ENCODE results near the gene TSHZ2.

TSHZ2 gene

DNA sequence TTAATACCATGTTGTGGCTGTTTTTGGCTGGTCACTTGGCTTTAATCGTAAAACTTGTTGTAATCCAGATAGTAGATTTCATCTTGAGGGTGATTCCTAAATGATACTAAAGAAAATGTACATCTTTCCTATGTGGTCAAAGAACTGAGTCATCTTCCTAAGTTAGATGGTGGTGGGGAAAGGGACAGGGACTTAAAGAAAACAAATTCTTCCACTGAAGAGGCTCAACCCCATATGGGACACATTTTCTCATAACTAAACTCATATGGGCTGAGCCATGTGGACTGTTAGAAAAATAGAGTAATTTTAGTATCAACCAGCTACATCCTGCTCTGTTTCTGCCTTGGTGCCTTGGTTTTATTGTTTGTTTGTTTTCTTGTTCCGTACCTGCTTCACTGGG lies 155.8 kb downstream of the TSHZ2 start:
- Histone ChIP-seq H3K9me3 (ENCODE audit: low read length) (no peaks in the 10 kb centered on the region), H3K27ac (ENCODE audit: low read depth, low read length) (no peak overlapping the region), H3K9ac (ENCODE audit: low read length) (no peak overlapping the region), H3K4me1 (ENCODE audit: insufficient read depth, low read length) (no peaks in the 10 kb centered on the region), H3K27me3 (ENCODE audit: control insufficient read depth in 1 of 2, insufficient read depth in 2 of 2, low read length in 2 of 2) (no peaks in the 10 kb centered on the region), H3K4me3 (ENCODE audit: low read depth in 1 of 2, low read length in 2 of 2) (no peak overlapping the region), H3K36me3 (ENCODE audit: insufficient read depth, low read length) (no peaks in the 10 kb centered on the region)

DNA sequence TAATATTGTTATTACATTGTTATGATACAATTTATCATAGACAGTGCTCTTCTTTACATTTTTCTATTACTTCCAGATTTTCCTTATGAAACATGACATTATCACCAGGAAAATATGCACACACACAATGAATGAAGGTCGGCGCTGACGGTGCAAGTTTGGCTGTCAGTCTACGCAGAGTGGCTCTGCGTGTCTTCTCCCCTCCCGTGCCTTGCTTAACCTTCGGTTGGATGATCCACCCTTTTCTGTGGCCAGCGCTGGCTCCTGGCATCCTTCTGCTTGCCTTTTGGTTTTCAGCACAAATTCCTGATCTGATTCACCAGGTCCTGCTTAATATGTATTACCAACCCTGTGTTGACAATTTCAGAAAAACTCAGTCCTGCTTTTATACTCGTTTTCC lies 157.4 kb downstream of the TSHZ2 start:
- H3K4me1 ChIP-seq (ENCODE audit: insufficient read depth, low read length) = no peaks in the 10 kb centered on the region
- H3K4me3 ChIP-seq (ENCODE audit: low read depth in 1 of 2, low read length in 2 of 2) = no peak overlapping the region
- H3K27ac ChIP-seq (ENCODE audit: low read depth, low read length) = no peak overlapping the region
- no peaks in the 10 kb centered on the region for H3K36me3 ChIP-seq (ENCODE audit: insufficient read depth, low read length)
- no peak overlapping the region for H3K9ac ChIP-seq (ENCODE audit: low read length)
- no peaks in the 10 kb centered on the region for H3K9me3 ChIP-seq (ENCODE audit: low read length)
- no peaks in the 10 kb centered on the region for H3K27me3 ChIP-seq (ENCODE audit: control insufficient read depth in 1 of 2, insufficient read depth in 2 of 2, low read length in 2 of 2)

DNA sequence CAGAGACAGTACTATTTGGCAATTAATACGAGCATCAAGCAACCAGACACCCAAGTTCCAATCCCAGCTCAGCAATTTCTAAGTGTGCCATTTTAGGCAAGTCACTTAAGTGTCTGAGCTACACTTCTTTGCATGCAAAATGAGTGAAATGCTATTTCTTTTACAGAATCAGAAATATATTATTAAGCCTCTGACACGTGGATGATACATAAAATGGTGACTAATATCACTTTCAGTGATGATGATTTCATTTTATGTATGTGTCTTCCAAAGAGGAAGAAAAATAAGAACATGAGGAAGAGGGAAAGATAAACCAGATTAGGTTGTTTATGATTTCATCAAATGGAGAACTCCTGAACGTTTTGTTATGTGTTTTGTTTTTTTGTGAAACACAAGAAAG lies 158.6 kb downstream of the TSHZ2 start:
- no peak overlapping the region for H3K4me3 ChIP-seq (ENCODE audit: low read depth in 1 of 2, low read length in 2 of 2)
- H3K27ac ChIP-seq (ENCODE audit: low read depth, low read length) = no peak overlapping the region
- H3K27me3 ChIP-seq (ENCODE audit: control insufficient read depth in 1 of 2, insufficient read depth in 2 of 2, low read length in 2 of 2) = no peaks in the 10 kb centered on the region
- no peaks in the 10 kb centered on the region for H3K36me3 ChIP-seq (ENCODE audit: insufficient read depth, low read length)
- no peak overlapping the region for H3K9ac ChIP-seq (ENCODE audit: low read length)
- H3K4me1 ChIP-seq (ENCODE audit: insufficient read depth, low read length) = no peaks in the 10 kb centered on the region
- no peaks in the 10 kb centered on the region for H3K9me3 ChIP-seq (ENCODE audit: low read length)

DNA sequence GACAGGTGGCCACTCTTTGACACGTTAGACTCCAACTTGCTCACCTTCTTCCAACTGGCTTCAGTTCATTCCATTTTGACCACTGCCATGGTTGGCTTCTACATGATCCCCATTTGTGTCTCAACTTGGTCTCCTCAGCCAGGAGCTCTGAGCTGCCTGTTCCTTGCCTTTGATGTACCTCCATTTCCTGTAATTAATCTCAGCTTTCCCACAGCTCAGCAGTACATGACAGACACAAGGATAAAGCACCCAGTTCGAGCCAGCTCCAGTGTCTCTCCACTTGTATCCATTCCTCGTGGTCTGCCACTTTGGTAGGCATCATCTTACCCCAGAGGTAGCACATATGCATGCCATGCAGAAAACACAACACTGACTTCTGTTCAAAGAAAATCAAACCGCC lies 161.0 kb downstream of the TSHZ2 start:
- Histone ChIP-seq H3K4me1 (ENCODE audit: insufficient read depth, low read length) (no peaks in the 10 kb centered on the region), H3K27ac (ENCODE audit: low read depth, low read length) (no peak overlapping the region), H3K4me3 (ENCODE audit: low read depth in 1 of 2, low read length in 2 of 2) (no peak overlapping the region), H3K36me3 (ENCODE audit: insufficient read depth, low read length) (no peaks in the 10 kb centered on the region), H3K9me3 (ENCODE audit: low read length) (no peaks in the 10 kb centered on the region), H3K27me3 (ENCODE audit: control insufficient read depth in 1 of 2, insufficient read depth in 2 of 2, low read length in 2 of 2) (no peaks in the 10 kb centered on the region), H3K9ac (ENCODE audit: low read length) (no peak overlapping the region)

DNA sequence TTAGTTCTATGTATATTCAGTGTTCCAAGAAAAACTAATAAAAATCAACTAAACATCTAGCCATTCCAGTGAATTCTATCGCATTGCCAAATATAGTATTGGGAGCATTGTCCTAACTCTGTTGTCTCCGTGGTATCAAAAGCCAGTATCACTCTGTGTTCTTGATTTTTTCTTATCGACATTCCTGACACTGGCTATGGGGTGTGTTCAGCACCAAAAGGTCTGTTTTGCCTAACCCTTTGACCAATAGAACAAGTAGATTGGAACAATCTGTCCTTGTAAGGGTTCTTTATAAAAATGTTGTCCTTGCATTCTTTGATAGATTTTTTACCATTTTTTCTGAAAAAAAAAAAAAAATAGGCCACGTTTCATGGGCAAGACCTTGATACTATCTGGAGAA lies 161.5 kb downstream of the TSHZ2 start:
- no peak overlapping the region for H3K4me3 ChIP-seq (ENCODE audit: low read depth in 1 of 2, low read length in 2 of 2)
- no peaks in the 10 kb centered on the region for H3K36me3 ChIP-seq (ENCODE audit: insufficient read depth, low read length)
- no peak overlapping the region for H3K27ac ChIP-seq (ENCODE audit: low read depth, low read length)
- no peaks in the 10 kb centered on the region for H3K27me3 ChIP-seq (ENCODE audit: control insufficient read depth in 1 of 2, insufficient read depth in 2 of 2, low read length in 2 of 2)
- no peaks in the 10 kb centered on the region for H3K9me3 ChIP-seq (ENCODE audit: low read length)
- no peaks in the 10 kb centered on the region for H3K4me1 ChIP-seq (ENCODE audit: insufficient read depth, low read length)
- H3K9ac ChIP-seq (ENCODE audit: low read length) = no peak overlapping the region

DNA sequence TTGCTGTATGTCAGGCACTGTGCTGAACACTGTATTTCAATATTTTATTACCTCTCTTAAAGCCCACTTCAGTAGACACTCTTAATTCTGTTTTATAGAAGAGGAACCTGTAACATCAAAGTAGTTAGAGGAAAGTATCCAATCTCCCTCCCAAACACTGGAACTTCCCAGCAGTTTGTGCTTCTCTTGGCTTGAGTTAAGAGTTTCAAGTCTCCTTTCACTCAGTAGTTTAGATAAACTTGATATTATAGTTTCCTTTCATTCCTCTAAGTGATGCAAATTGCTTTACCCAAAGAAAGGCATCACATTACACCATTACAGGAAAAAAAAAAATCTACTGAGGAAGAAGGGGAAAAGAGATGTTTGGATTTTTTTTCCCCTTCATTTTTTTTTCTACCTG lies 164.3 kb downstream of the TSHZ2 start:
- no peak overlapping the region for H3K27ac ChIP-seq (ENCODE audit: low read depth, low read length)
- no peak overlapping the region for H3K4me3 ChIP-seq (ENCODE audit: low read depth in 1 of 2, low read length in 2 of 2)
- H3K27me3 ChIP-seq (ENCODE audit: control insufficient read depth in 1 of 2, insufficient read depth in 2 of 2, low read length in 2 of 2) = no peaks in the 10 kb centered on the region
- no peaks in the 10 kb centered on the region for H3K9me3 ChIP-seq (ENCODE audit: low read length)
- H3K9ac ChIP-seq (ENCODE audit: low read length) = no peak overlapping the region
- no peaks in the 10 kb centered on the region for H3K36me3 ChIP-seq (ENCODE audit: insufficient read depth, low read length)
- H3K4me1 ChIP-seq (ENCODE audit: insufficient read depth, low read length) = no peaks in the 10 kb centered on the region

DNA sequence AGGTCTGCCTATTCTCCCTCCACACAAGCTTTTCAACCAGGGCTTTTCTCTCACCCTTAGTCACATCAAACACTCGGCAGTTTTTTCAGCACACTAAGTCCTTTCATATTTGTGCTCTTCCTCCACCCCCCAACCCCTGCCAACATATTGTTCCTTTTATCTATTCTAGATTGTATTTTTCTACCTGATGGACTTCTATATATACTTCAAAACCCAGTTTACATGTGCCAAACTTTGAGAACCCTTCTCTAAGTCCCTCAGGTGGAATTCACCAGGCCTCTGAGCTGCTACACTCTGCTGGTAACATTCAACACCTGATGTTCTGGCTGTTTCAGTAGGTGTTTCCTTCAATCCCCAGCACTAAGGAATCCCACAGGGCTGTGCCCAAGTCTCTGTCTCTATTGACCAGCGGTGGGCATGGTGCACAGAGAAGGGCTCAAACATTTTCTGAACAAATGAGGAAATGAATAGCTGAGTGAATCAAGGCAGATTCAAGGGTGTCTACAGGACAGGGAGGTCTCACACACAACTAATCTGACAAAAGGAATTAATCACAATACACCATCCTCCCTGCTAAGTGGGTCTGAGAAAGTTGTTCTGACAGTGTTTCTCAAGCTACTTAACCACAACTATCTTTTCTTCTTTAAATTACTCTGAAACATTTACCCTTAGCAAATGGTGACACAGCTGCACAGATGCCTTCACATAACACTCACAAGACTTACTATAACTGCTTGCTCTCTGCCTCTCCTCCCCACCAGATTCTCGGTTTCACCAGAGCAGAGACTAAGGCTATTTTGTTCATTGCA lies 166.5 kb downstream of the TSHZ2 start:
- Histone ChIP-seq H3K9me3 (ENCODE audit: low read length) (no peaks in the 10 kb centered on the region), H3K9ac (ENCODE audit: low read length) (no peak overlapping the region), H3K36me3 (ENCODE audit: insufficient read depth, low read length) (no peaks in the 10 kb centered on the region), H3K27me3 (ENCODE audit: control insufficient read depth in 1 of 2, insufficient read depth in 2 of 2, low read length in 2 of 2) (no peaks in the 10 kb centered on the region), H3K27ac (ENCODE audit: low read depth, low read length) (no peak overlapping the region), H3K4me1 (ENCODE audit: insufficient read depth, low read length) (no peaks in the 10 kb centered on the region), H3K4me3 (ENCODE audit: low read depth in 1 of 2, low read length in 2 of 2) (no peak overlapping the region)

DNA sequence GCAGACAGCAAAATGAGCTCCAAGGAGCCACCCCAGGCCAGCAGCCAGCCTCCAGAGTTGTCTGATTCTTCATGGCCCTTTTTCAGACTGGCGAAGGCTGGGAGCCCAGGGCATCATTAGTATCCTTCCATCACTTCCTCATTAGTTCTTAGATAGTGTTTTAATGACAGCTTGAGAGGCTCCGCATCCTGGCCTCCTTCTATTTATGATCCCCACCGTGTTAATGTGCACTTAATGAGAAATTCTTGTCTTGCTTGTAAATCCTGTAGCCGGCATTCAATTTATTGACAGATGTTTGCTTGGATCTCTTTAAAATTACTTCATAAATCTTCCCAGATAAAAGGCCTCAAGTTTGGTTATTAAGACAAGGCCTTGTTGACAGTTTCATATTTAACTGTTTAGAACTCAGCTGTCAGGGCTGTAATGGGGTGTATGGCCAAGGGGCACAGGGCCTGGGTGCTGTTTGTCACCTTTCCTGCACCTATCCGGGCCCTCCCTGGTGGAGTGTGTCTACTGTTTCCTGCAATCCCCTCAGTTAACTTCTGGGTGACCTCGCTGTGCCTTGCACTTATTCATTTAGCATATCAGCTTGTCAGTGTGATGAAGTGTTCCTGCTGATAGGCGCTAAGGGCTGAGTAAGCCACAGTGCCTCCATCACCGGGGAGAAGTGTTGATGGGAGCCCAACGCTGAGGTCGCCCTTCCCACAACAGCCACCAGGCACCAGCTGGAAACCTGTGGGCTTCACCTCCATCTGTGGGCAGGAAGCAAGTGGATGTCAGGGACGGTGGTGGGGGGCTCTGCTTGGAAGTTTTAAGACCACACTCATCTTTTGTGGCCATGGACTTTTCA lies 169.3 kb downstream of the TSHZ2 start:
- Histone ChIP-seq H3K36me3 (ENCODE audit: insufficient read depth, low read length) (no peaks in the 10 kb centered on the region), H3K4me1 (ENCODE audit: insufficient read depth, low read length) (no peaks in the 10 kb centered on the region), H3K4me3 (ENCODE audit: low read depth in 1 of 2, low read length in 2 of 2) (no peak overlapping the region), H3K9me3 (ENCODE audit: low read length) (no peaks in the 10 kb centered on the region), H3K9ac (ENCODE audit: low read length) (no peak overlapping the region), H3K27me3 (ENCODE audit: control insufficient read depth in 1 of 2, insufficient read depth in 2 of 2, low read length in 2 of 2) (no peaks in the 10 kb centered on the region), H3K27ac (ENCODE audit: low read depth, low read length) (no peak overlapping the region)

DNA sequence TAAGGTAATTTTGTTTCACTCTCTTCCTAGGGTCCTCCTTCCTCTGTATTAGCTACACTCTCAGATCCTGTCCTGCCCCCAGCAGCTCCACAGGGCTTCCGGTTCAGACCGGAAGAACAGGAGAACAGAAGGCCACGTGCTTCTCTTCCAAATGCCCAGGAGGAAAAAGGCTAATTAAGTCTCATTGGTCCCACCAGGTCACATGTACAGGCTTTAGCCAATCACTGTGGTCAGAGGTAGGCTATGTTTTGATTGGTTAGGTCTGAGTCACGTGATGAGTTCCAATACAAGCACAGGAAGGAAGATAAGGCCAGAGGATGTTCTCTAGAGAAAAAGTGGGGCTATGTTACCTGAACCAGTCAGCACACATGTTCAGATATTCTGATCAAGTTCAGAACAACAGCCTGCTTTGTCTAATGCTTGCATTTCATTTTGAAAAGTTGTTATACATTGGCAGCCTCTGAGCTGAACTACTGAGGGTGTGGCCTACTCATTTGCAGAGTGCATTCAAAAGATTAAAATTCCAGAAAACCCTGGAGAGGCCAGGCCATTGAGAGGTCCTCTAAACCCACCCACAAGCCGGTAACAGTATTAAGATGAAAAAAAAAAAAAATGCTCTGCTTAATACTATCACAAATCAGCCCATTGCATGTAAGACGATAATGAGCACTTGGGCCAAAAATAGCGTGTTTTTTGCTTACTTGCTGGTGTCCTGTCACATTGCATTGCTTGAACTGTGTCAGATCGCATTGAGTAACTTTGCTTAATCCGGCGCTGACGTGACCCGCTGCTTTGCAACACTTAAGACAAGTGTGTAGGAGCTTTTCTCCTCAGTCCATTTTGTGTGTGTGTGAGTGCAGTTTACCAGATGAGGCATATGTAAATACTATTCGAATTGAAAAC lies 170.3 kb downstream of the TSHZ2 start:
- Histone ChIP-seq H3K9ac (ENCODE audit: low read length) (no peak overlapping the region), H3K27me3 (ENCODE audit: control insufficient read depth in 1 of 2, insufficient read depth in 2 of 2, low read length in 2 of 2) (no peaks in the 10 kb centered on the region), H3K4me1 (ENCODE audit: insufficient read depth, low read length) (no peaks in the 10 kb centered on the region), H3K4me3 (ENCODE audit: low read depth in 1 of 2, low read length in 2 of 2) (no peak overlapping the region), H3K36me3 (ENCODE audit: insufficient read depth, low read length) (no peaks in the 10 kb centered on the region), H3K27ac (ENCODE audit: low read depth, low read length) (no peak overlapping the region), H3K9me3 (ENCODE audit: low read length) (no peaks in the 10 kb centered on the region)

DNA sequence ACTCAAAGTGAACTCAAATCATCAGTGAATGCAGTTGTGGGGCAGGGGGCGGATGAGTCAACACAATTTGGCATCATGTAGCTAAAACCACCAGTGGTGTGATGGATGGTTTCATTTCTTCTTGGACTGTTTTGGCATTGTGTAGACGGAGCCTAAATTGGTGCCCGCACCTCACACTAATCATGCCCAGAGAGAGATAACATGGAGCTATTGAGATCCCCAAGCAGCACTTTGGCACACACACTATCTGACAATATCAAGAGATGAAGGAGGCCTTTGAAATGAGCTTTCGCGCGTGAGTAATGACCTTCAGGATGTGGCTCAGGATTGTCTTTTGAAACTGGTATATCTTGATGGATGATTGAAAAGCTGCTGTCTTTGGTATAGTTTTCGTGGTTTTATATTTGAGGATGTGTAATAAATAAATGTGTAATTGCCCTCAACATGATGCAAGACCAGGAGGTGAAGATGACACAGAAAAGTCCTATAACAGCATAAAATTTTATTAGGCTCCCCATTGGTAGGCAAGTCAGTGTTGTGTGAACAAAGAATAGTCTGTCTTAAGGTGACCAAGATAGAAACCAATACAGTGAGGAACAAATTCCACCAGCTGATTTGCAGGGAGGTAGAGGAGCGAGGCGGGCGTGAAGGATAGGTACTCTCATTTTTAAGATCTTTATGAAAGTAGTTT lies 174.2 kb downstream of the TSHZ2 start:
- H3K27me3 ChIP-seq (ENCODE audit: control insufficient read depth in 1 of 2, insufficient read depth in 2 of 2, low read length in 2 of 2) = no peaks in the 10 kb centered on the region
- H3K9me3 ChIP-seq (ENCODE audit: low read length) = no peaks in the 10 kb centered on the region
- H3K36me3 ChIP-seq (ENCODE audit: insufficient read depth, low read length) = no peaks in the 10 kb centered on the region
- H3K4me3 ChIP-seq (ENCODE audit: low read depth in 1 of 2, low read length in 2 of 2) = no peak overlapping the region
- H3K27ac ChIP-seq (ENCODE audit: low read depth, low read length) = no peak overlapping the region
- H3K9ac ChIP-seq (ENCODE audit: low read length) = no peak overlapping the region
- H3K4me1 ChIP-seq (ENCODE audit: insufficient read depth, low read length) = peaks cover 16% of the 10 kb centered on the region

DNA sequence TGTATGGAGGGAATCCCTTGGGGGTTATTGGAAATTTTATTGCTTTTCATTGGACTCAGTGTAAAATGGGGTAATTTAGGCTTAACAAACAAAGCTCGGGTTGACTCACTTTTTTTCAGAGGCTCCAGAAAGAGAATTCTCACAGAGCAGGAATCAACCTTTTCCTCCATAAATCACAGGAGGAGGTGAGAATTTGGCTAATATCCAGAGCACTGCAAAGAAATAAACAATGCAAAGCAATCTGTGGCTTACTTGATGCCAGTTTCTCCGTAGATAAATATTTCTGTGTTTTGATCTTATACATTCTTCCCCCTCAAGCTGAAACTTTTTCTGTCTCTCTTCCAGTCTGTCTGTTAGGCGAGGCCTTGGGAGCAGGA lies 176.6 kb downstream of the TSHZ2 start:
- no peak overlapping the region for H3K4me3 ChIP-seq (ENCODE audit: low read depth in 1 of 2, low read length in 2 of 2)
- H3K27me3 ChIP-seq (ENCODE audit: control insufficient read depth in 1 of 2, insufficient read depth in 2 of 2, low read length in 2 of 2) = no peaks in the 10 kb centered on the region
- H3K27ac ChIP-seq (ENCODE audit: low read depth, low read length) = no peak overlapping the region
- H3K9ac ChIP-seq (ENCODE audit: low read length) = no peak overlapping the region
- no peaks in the 10 kb centered on the region for H3K9me3 ChIP-seq (ENCODE audit: low read length)
- H3K36me3 ChIP-seq (ENCODE audit: insufficient read depth, low read length) = no peaks in the 10 kb centered on the region
- peaks cover 16% of the 10 kb centered on the region for H3K4me1 ChIP-seq (ENCODE audit: insufficient read depth, low read length)

Data from muscle layer of colon (tissue), 2 donors.